RPMI7951 (cell line): ENCODE results near the gene INPPL1. TPM values are rescaled to one million over a fixed set of nuclear protein-coding genes. Genes with fewer than 3 reads are reported as not detected.

Experiments used
- DNase-seq: peaks from one replicate; pipeline ENCODE4 v3.0.0-alpha.2; 2012; ENCODE audit warnings: low read depth
- total RNA-seq: library from RNA; depleted of rRNA; stranded (reverse); fragments of >200 nt; shearing (Covaris generic); gene quantifications from 2 replicates; pipeline ENCODE4 v1.2.3, GENCODE V29; 2014; rRNA removed

The INPPL1 gene
- total RNA-seq, 1 experiment from 2014 or later, result 29.4 TPM

DNA sequence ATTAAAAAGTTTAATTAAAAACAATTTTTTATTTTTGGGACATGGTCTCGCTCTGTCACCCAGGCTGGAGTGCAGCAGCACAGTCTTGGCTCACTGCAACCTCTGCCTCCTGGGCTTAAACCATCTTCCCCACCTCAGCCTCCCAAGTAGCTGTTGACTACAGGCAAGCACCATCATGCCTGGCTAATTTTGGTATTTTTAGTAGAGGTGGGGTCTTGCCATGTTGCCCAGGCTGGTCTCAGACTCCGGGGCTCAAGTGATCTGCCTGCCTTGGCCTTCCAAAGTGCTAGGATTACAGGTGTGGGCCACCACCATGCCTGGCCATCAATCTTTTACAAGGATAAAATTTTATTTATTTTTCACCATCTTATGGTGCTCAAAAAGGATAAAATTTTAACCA is 62.7 kb downstream of the INPPL1 start:
- DNase-seq, result no peak

Other genes starting within 250 kb of the INPPL1 start
- 0.59 and 1.9 TPM in 2 replicates for gene IL18BP, start 225.9 kb upstream of the INPPL1 start, total RNA-seq
- gene NUMA1, start 144.2 kb upstream of the INPPL1 start, total RNA-seq, result 109 and 130 TPM in 2 replicates
- gene LRRC51, start 143.9 kb upstream of the INPPL1 start, total RNA-seq, result 12.0 and 12.2 TPM in 2 replicates
- 97.3 and 111 TPM in 2 replicates for gene LAMTOR1, start 121.5 kb upstream of the INPPL1 start, total RNA-seq
- gene TOMT, start 118.8 kb upstream of the INPPL1 start, total RNA-seq, result not detected in 2 replicates
- gene ANAPC15, start 112.1 kb upstream of the INPPL1 start, total RNA-seq, result 67.8 and 78.1 TPM in 2 replicates
- not detected in 2 replicates for gene FOLR3, start 89.0 kb upstream of the INPPL1 start, total RNA-seq
- 0.10 TPM in 1 of 2 replicates, not detected in the other for gene FOLR1, start 32.6 kb upstream of the INPPL1 start, total RNA-seq
- not detected in 2 replicates for gene FOLR2, start 8.0 kb upstream of the INPPL1 start, total RNA-seq
- not detected in 2 replicates for gene PHOX2A, start 19.4 kb downstream of the INPPL1 start, total RNA-seq
- gene CLPB, start 209.8 kb downstream of the INPPL1 start, total RNA-seq, result 50.2 and 50.6 TPM in 2 replicates